ENCODE results near the gene MMP15. TPM values are rescaled to one million over a fixed set of nuclear protein-coding genes. Genes with fewer than 3 reads are reported as not detected.

Gene MMP15
- total RNA-seq, 4 donors from 2014 or later = 2.0 to 12.8 (median 8.0) TPM

DNA sequence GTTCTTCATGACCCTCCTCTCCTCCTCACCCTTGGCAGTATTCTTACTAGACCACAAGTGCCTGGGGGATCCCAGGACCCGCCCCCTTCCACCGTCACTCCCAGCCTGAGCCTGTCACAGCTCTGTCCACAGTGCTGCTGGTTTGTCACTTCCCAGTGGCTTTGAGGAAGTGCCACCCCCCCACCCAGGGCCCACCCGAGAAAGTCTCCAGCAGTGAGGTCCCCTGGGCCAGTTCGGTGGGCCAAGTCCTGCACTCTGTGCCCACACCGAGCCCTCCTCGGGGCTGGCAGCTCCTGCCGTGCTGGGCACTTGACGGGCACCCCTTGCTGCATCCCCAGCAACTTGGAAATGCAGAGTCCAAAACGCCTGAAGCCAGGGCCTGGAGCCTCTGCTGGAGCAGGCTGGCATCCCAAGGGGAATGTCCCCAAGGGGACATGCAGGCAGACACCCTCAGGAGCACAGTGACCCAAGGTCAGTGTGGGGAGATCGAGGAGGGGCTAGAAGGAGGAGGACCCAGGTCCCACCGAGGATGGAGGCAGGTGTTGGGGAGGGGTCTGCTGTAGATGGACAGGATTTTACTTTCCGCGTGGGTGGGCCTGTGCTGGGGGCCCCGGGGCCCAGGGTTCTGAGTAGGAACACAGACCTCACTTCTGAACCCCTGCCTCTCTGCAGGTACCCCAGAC lies 15.5 kb downstream of the MMP15 start:
- TF ChIP-seq EP300 (IDR thresholded peaks at IDR 0.05) = no peak
- TF ChIP-seq, protein P1, sequence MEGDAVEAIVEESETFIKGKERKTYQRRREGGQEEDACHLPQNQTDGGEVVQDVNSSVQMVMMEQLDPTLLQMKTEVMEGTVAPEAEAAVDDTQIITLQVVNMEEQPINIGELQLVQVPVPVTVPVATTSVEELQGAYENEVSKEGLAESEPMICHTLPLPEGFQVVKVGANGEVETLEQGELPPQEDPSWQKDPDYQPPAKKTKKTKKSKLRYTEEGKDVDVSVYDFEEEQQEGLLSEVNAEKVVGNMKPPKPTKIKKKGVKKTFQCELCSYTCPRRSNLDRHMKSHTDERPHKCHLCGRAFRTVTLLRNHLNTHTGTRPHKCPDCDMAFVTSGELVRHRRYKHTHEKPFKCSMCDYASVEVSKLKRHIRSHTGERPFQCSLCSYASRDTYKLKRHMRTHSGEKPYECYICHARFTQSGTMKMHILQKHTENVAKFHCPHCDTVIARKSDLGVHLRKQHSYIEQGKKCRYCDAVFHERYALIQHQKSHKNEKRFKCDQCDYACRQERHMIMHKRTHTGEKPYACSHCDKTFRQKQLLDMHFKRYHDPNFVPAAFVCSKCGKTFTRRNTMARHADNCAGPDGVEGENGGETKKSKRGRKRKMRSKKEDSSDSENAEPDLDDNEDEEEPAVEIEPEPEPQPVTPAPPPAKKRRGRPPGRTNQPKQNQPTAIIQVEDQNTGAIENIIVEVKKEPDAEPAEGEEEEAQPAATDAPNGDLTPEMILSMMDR (IDR thresholded peaks at IDR 0.05) = no peak
- TF ChIP-seq POLR2AphosphoS5 (IDR thresholded peaks at IDR 0.05) = no peak
- H3K27ac ChIP-seq = no peak overlapping the region
- H3K4me1 ChIP-seq = peaks cover 0 to 2% (median 0%) of the 10 kb centered on the region in 3 donors
- no peaks in the 10 kb centered on the region for H3K27me3 ChIP-seq
- no peaks in the 10 kb centered on the region for H3K9me3 ChIP-seq
- H3K4me3 ChIP-seq = no peak overlapping the region
- 80 to 91% methylated on average over 1 to 5 of the region's 14 CpGs for WGBS, 2 donors (ENCODE audit: low coverage in 1 of 2)
- H3K36me3 ChIP-seq = peaks cover 0 to 80% of the 10 kb centered on the region in 2 donors
- no peak for ATAC-seq

DNA sequence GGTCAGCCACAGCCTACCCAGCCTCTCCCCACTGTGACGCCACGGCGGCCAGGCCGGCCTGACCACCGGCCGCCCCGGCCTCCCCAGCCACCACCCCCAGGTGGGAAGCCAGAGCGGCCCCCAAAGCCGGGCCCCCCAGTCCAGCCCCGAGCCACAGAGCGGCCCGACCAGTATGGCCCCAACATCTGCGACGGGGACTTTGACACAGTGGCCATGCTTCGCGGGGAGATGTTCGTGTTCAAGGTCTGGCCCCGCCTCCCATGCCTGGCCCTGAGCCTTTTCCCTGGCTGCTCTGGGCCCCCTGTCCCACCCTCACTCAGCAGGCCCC lies 16.0 kb downstream of the MMP15 start:
- TF ChIP-seq EP300 (IDR thresholded peaks at IDR 0.05) (no peak), POLR2A (IDR thresholded peaks at IDR 0.05) (no peak), POLR2AphosphoS5 (IDR thresholded peaks at IDR 0.05) (no peak)
- TF ChIP-seq, protein P1 (IDR thresholded peaks at IDR 0.05) = no peak
- Histone ChIP-seq H3K9me3 (no peaks in the 10 kb centered on the region), H3K4me1 (no peaks in the 10 kb centered on the region), H3K27ac (no peak overlapping the region), H3K36me3 (peaks cover 0 to 80% of the 10 kb centered on the region in 2 donors), H3K27me3 (no peaks in the 10 kb centered on the region), H3K4me3 (no peak overlapping the region)
- no CpG with 5 or more reads among the region's 18 CpGs for WGBS, 2 donors (ENCODE audit: low coverage in 1 of 2)
- no peak for ATAC-seq

DNA sequence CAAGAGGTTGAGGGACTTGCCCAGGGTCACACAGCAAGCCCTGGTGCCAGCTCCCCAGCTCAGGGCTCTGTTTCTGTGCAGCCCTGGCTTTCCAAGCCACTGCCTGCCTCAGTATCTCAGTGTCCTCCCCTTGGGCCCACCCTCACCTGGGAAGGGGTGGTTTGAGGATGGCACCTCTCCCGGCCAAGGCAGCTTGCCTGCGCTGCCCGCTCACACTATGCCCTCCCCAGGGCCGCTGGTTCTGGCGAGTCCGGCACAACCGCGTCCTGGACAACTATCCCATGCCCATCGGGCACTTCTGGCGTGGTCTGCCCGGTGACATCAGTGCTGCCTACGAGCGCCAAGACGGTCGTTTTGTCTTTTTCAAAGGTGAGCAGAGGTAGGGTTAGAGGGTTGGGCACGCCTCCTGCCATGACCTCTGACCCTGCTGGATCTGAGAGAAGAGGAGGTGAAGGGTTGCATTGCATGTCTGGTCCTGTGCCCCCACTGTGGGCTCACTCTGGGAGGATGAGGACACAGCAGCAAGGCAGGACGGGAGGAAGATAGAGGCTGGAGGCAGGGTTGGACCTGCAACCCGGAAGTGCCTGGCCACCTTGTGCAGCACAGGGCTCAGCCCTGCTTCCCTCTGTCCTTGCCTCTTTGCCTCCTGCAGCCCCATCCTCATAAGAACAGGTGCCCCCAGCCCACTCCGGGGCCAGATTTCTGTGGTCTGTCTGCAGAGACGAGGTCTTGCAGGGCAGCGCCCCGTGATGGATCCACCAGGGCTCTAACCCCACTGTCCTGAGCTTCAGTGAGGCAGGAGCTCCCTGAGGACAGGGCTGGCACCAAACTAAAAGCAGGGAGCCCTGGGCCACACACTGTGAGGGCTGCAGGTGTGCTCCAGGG lies 16.7 kb downstream of the MMP15 start:
- H3K4me3 ChIP-seq = no peak overlapping the region
- no peaks in the 10 kb centered on the region for H3K27me3 ChIP-seq
- no peaks in the 10 kb centered on the region for H3K9me3 ChIP-seq
- H3K27ac ChIP-seq = no peak overlapping the region
- peaks cover 0 to 80% of the 10 kb centered on the region in 2 donors for H3K36me3 ChIP-seq
- no peaks in the 10 kb centered on the region for H3K4me1 ChIP-seq
- TF ChIP-seq POLR2AphosphoS5 (IDR thresholded peaks at IDR 0.05) = no peak
- no peak for TF ChIP-seq EP300 (IDR thresholded peaks at IDR 0.05)
- TF ChIP-seq POLR2A (IDR thresholded peaks at IDR 0.05) = no peak
- TF ChIP-seq, protein P1 (IDR thresholded peaks at IDR 0.05) = no peak
- ATAC-seq = no peak
- 91% methylated on average over 8 of the region's 22 CpGs; no CpG with 5 or more reads in 1 of the 2 donors for WGBS, 2 donors (ENCODE audit: low coverage in 1 of 2)

DNA sequence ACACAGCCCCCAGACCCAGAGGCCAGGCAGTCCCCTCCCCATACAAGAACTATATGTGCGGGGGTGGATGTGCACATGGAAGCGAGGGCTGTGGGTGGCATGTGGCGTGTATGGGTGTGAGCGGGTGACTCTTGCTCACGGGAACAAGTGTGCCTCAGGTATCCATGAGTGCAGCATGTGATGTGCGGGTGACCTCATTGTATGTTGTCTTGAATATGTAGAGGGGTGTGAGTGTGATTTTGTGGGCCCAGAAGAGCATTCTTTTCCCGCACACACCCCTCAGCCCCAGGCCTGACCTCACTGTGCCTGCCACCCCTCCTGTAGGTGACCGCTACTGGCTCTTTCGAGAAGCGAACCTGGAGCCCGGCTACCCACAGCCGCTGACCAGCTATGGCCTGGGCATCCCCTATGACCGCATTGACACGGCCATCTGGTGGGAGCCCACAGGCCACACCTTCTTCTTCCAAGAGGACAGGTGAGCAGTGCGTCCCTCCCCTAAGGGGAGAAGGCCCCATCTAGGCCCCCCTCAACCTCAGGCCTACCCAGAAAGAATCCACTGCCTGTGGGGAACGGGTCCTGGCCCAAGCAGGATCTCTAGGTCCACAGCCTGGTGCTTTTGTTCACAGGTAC lies 17.4 kb downstream of the MMP15 start:
- Histone ChIP-seq H3K36me3 (peaks cover 0 to 74% of the 10 kb centered on the region in 2 donors), H3K4me1 (no peaks in the 10 kb centered on the region), H3K27ac (no peak overlapping the region), H3K4me3 (no peak overlapping the region), H3K9me3 (no peaks in the 10 kb centered on the region), H3K27me3 (no peaks in the 10 kb centered on the region)
- TF ChIP-seq, protein P1 (IDR thresholded peaks at IDR 0.05) = no peak
- TF ChIP-seq POLR2A (IDR thresholded peaks at IDR 0.05) = no peak
- no peak for TF ChIP-seq POLR2AphosphoS5 (IDR thresholded peaks at IDR 0.05)
- no peak for TF ChIP-seq EP300 (IDR thresholded peaks at IDR 0.05)
- no peak for ATAC-seq
- WGBS, 2 donors (ENCODE audit: low coverage in 1 of 2) = 92% methylated on average over 5 of the region's 16 CpGs; no CpG with 5 or more reads in 1 of the 2 donors
